ENCODE results near the gene GSTA4.

GSTA4 gene

GRCh38 chr6:52931351-52931750 lies 63.7 kb downstream of the GSTA4 start:
- 100% methylated on average over 1 of the region's 2 CpGs for WGBS (ENCODE audit: insufficient coverage)
- CTCF ChIA-PET, result no interaction called here
- Histone ChIP-seq H3K36me3 (ENCODE audit: control insufficient read depth in 4 of 4, insufficient read depth in 4 of 4, low read length in 3 of 4) (no peaks in the 10 kb centered on the region), H3K9me3 (ENCODE audit: control extremely low read depth in 1 of 5, control insufficient read depth in 4 of 5, insufficient read depth in 2 of 5, low read depth in 1 of 5, low read length in 4 of 5) (no peaks in the 10 kb centered on the region), H3K4me1 (ENCODE audit: control extremely low read depth in 1 of 4, control insufficient read depth in 4 of 4, insufficient read depth in 4 of 4, low read length in 3 of 4) (no peaks in the 10 kb centered on the region), H3K4me3 (ENCODE audit: control insufficient read depth in 1 of 7, extremely low read depth in 1 of 7, insufficient read depth in 4 of 7, low read depth in 2 of 7, low read length in 6 of 7) (no peak overlapping the region), H3K27ac (ENCODE audit: insufficient read depth in 1 of 2, low read depth in 1 of 2, low read length in 2 of 2, poor library complexity in 1 of 2, severe bottlenecking in 2 of 2) (no peak overlapping the region), H3K27me3 (replicated peaks in 2 of 5; ENCODE audit: control insufficient read depth in 4 of 5, insufficient read depth in 5 of 5, low read length in 4 of 5) (peaks cover 0 to 2% (median 0%) of the 10 kb centered on the region in 5 experiments)
- POLR2A ChIA-PET, result no interaction called here
- no peak for DNase-seq

GRCh38 chr6:52929321-52930164 lies 65.5 kb downstream of the GSTA4 start:
- peaks cover 0 to 2% (median 0%) of the 10 kb centered on the region in 5 experiments for H3K27me3 ChIP-seq (replicated peaks in 2 of 5; ENCODE audit: control insufficient read depth in 4 of 5, insufficient read depth in 5 of 5, low read length in 4 of 5)
- peak in 2 of 3 donors; percentile 19 to 41 for DNase-seq
- 97% methylated on average over 6 of the region's 6 CpGs for WGBS (ENCODE audit: insufficient coverage)
- no peaks in the 10 kb centered on the region for H3K36me3 ChIP-seq (ENCODE audit: control insufficient read depth in 4 of 4, insufficient read depth in 4 of 4, low read length in 3 of 4)
- H3K27ac ChIP-seq (ENCODE audit: insufficient read depth in 1 of 2, low read depth in 1 of 2, low read length in 2 of 2, poor library complexity in 1 of 2, severe bottlenecking in 2 of 2), result no peak overlapping the region
- no peak overlapping the region for H3K4me3 ChIP-seq (ENCODE audit: control insufficient read depth in 1 of 7, extremely low read depth in 1 of 7, insufficient read depth in 4 of 7, low read depth in 2 of 7, low read length in 6 of 7)
- ChIA-PET CTCF (no interaction called here), POLR2A (no interaction called here)
- H3K4me1 ChIP-seq (ENCODE audit: control extremely low read depth in 1 of 4, control insufficient read depth in 4 of 4, insufficient read depth in 4 of 4, low read length in 3 of 4), result no peaks in the 10 kb centered on the region
- H3K9me3 ChIP-seq (ENCODE audit: control extremely low read depth in 1 of 5, control insufficient read depth in 4 of 5, insufficient read depth in 2 of 5, low read depth in 1 of 5, low read length in 4 of 5), result no peaks in the 10 kb centered on the region
